ENCODE results near the gene HECA.

HECA gene

DNA sequence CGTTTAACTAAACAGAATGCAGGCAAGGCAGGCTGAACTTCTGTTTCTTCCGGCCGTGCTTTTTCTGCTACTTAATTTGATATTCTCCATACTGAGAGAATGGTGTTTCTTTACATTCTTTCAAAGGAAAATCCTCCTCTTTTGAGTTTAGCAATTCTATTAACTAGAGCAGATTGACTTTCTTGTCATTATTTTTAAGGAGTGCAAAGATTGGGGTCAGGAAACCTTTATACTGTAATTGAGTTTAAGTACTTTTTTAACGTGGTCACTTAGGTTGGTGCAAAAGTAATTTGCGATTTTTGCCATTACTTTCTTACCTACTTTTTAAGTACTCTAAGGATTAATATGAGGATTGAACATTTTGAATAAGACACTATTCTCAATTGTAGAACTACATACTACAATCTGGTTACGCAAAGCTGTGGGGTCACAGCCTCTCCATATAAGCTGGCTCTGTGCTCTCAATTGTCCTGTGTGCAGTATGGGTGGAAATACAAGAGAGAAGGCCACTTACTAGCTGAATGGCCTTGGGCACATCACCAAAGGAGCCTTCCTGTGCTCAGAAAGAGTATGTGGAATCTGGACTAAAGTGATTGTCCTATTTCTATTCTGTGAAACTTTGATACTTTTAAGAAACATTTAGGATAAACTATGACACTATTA, 16.7 kb downstream of the HECA start:
- TF ChIP-seq, protein P1, sequence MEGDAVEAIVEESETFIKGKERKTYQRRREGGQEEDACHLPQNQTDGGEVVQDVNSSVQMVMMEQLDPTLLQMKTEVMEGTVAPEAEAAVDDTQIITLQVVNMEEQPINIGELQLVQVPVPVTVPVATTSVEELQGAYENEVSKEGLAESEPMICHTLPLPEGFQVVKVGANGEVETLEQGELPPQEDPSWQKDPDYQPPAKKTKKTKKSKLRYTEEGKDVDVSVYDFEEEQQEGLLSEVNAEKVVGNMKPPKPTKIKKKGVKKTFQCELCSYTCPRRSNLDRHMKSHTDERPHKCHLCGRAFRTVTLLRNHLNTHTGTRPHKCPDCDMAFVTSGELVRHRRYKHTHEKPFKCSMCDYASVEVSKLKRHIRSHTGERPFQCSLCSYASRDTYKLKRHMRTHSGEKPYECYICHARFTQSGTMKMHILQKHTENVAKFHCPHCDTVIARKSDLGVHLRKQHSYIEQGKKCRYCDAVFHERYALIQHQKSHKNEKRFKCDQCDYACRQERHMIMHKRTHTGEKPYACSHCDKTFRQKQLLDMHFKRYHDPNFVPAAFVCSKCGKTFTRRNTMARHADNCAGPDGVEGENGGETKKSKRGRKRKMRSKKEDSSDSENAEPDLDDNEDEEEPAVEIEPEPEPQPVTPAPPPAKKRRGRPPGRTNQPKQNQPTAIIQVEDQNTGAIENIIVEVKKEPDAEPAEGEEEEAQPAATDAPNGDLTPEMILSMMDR (IDR thresholded peaks at IDR 0.05; ENCODE audit: insufficient read depth, low read length, poor library complexity, severe bottlenecking), result no peak
- H3K4me3 ChIP-seq (replicated peaks; ENCODE audit: low read depth, low read length), result no peak overlapping the region
- H3K36me3 ChIP-seq (ENCODE audit: control insufficient read depth, insufficient read depth, low read length), result no peaks in the 10 kb centered on the region
- no peaks in the 10 kb centered on the region for H3K27me3 ChIP-seq (replicated peaks; ENCODE audit: control insufficient read depth, insufficient read depth, low read length)
- DNase-seq (ENCODE audit: extremely low read depth, insufficient read length), result no peak

DNA sequence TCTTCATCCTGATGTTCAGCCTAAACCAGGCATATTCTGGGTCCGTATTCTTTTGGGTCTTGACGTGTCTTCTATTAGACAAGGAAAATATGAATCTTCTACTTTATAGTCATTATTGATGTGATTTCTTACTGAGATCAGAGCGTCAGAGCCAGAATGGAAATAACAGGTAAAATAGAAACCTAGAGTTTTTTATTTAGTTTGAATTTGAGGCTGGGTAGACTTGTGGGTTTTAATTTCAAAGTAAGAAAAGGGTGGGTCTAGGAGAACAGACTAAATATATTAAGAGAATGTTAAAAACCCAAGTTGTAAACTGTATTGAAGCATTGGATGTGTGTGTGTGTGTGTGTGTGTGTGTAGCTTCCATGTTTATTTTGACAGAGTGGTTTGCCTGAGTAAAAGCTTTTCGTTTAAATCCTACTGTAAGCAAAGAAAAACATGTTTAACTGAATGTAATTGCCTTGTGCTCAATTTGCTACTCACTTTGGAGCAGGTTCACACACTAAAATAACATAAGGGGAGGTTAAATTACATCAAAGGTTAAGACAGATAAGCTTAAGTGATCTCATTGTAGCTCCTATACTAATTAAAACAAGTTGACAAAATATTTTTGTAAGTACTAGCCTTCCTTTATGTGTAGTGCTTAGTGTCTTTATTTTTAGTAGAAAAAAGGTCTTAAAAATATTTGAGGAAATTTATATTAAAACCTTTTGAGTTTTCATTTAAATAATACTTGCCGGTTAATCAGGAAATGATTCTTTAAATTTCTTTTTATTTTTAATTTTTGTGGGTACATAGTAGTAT, 17.4 kb downstream of the HECA start:
- no peak for DNase-seq (ENCODE audit: extremely low read depth, insufficient read length)
- Histone ChIP-seq H3K36me3 (ENCODE audit: control insufficient read depth, insufficient read depth, low read length) (no peaks in the 10 kb centered on the region), H3K4me3 (replicated peaks; ENCODE audit: low read depth, low read length) (no peak overlapping the region), H3K27me3 (replicated peaks; ENCODE audit: control insufficient read depth, insufficient read depth, low read length) (no peaks in the 10 kb centered on the region)
- TF ChIP-seq, protein P1 (IDR thresholded peaks at IDR 0.05; ENCODE audit: insufficient read depth, low read length, poor library complexity, severe bottlenecking), result no peak

DNA sequence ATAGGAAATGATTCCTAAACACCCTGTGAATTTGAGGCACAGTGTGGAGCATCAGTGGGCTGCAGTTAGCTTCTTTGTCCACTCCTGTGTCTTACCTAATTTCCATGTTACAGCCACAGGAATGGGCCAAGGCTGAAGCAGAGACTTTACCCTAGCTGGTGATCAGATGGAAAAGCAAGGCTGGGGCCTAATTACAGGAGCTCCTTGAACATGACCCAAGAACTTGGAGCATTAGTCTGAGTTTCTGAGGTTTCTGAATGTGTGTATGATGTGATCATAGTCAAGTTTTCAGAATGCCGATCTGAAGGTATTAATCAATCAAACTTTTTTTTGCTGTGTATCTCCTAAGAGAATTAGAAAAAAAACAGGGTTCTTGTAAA, 18.0 kb downstream of the HECA start:
- Histone ChIP-seq H3K27me3 (replicated peaks; ENCODE audit: control insufficient read depth, insufficient read depth, low read length) (no peaks in the 10 kb centered on the region), H3K36me3 (ENCODE audit: control insufficient read depth, insufficient read depth, low read length) (no peaks in the 10 kb centered on the region), H3K4me3 (replicated peaks; ENCODE audit: low read depth, low read length) (no peak overlapping the region)
- no peak for DNase-seq (ENCODE audit: extremely low read depth, insufficient read length)
- TF ChIP-seq, protein P1 (IDR thresholded peaks at IDR 0.05; ENCODE audit: insufficient read depth, low read length, poor library complexity, severe bottlenecking), result no peak

DNA sequence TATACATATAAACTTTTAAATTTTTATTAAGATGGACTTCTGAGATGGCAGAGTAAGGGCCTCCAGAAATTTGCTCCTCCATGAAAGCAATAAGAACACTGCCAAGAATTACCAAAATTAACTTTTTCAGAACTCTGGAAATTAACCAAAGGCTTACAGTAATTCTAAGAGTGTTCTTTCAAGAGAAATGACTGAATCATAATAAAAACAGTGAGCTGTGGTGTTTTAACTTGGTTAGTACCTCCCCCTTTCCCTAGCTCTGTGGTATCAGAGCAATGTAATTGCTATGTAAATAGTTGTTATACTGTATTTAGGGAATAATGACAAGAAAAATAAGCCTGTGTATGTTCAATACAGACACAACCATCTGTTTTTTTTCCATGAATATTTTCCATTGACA, 19.0 kb downstream of the HECA start:
- DNase-seq (ENCODE audit: extremely low read depth, insufficient read length), result no peak
- Histone ChIP-seq H3K4me3 (replicated peaks; ENCODE audit: low read depth, low read length) (no peak overlapping the region), H3K36me3 (ENCODE audit: control insufficient read depth, insufficient read depth, low read length) (no peaks in the 10 kb centered on the region), H3K27me3 (replicated peaks; ENCODE audit: control insufficient read depth, insufficient read depth, low read length) (no peaks in the 10 kb centered on the region)
- TF ChIP-seq, protein P1 (IDR thresholded peaks at IDR 0.05; ENCODE audit: insufficient read depth, low read length, poor library complexity, severe bottlenecking), result no peak

DNA sequence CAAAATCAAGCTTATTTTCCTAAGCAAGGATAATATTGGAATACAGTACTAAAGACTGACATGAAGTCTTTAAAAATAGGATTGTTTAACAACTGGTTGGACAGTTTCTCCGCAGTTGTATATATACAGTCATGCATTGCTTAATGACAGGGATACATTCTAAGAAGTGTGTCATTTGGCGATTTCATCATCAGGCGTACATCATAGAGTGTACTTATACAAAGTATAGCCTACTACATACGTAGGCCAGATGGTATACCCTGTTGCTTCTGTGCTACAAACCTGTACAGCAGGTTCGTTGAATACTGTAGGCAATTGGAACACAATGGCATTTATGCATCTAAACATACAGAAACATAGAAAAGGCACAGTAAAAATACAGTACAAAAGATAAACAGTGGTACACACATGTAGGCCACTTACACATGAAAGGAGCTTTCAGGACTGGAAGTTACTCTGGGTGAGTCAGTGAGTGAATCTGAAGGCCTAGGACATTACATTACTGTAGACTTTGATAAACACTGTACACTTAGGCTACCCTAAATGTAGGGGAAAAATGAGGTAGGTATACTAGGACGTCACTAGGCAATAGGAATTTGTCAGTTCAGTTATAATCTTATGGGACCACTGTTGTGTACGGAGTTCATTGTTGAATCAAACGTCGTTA, 20.1 kb downstream of the HECA start:
- Histone ChIP-seq H3K36me3 (ENCODE audit: control insufficient read depth, insufficient read depth, low read length) (no peaks in the 10 kb centered on the region), H3K27me3 (replicated peaks; ENCODE audit: control insufficient read depth, insufficient read depth, low read length) (no peaks in the 10 kb centered on the region), H3K4me3 (replicated peaks; ENCODE audit: low read depth, low read length) (no peak overlapping the region)
- TF ChIP-seq, protein P1 (IDR thresholded peaks at IDR 0.05; ENCODE audit: insufficient read depth, low read length, poor library complexity, severe bottlenecking), result no peak
- no peak for DNase-seq (ENCODE audit: extremely low read depth, insufficient read length)

Measured in GM06990 (cell line).